Natural killer cell (primary cell): ENCODE results near the gene AOAH. TPM values are rescaled to one million over a fixed set of nuclear protein-coding genes. Genes with fewer than 3 reads are reported as not detected.
A peak's percentile ranks its signal among the peaks of the same experiment; 100 is the strongest.
"Not testable (repeated sequence)": the region's sequence is repeated elsewhere in the genome, so short reads cannot be mapped to it uniquely, and the experiment has no call there.

Experiments used
- ATAC-seq, 3 donors: fragments of 150-1000 bp in 2 of 3; fragments of 200-7000 bp in 1 of 3; cut with Tn5 transposase; 1 replicate in 1 of 3; 2 replicates in 2 of 3; pipeline ENCODE4 v1.10.0; 2021; ENCODE audit warnings: mild to moderate bottlenecking in 2 of 3, moderate library complexity in 2 of 3
- DNase-seq, 2 donors: peaks; one replicate each; pipeline versions ENCODE4 v3.0.0 to v3.0.0-alpha.2; 2013 to 2021; ENCODE audit warnings: mixed read lengths in 1 of 2
- H3K27ac ChIP-seq: one replicate; pipeline ENCODE4 v1.5.1; 2013; ENCODE audit warnings: mild to moderate bottlenecking, low read length
- H3K27me3 ChIP-seq: one replicate; pipeline ENCODE4 v1.6.1; 2013; ENCODE audit warnings: low read length; ENCODE audit not compliant: control insufficient read depth, insufficient read depth
- H3K36me3 ChIP-seq: one replicate; pipeline ENCODE4 v1.6.1; 2013; ENCODE audit warnings: low read length; ENCODE audit not compliant: control insufficient read depth, insufficient read depth
- H3K4me1 ChIP-seq: one replicate; pipeline ENCODE4 v1.6.1; 2013; ENCODE audit warnings: low read length; ENCODE audit not compliant: control insufficient read depth, insufficient read depth
- H3K4me3 ChIP-seq: one replicate; pipeline ENCODE4 v1.5.1; 2013; ENCODE audit warnings: low read length
- H3K9me3 ChIP-seq: one replicate; pipeline ENCODE4 v1.6.1; 2013; ENCODE audit warnings: low read length; ENCODE audit not compliant: control insufficient read depth, insufficient read depth
- H3K27ac Mint-ChIP-seq, 2 donors: one replicate each; pipeline ENCODE4 v1.8.0; 2022; ENCODE audit warnings: mild to moderate bottlenecking in 2 of 2, mixed read lengths in 2 of 2, moderate library complexity in 1 of 2
- H3K27me3 Mint-ChIP-seq, 2 donors: one replicate each; pipeline ENCODE4 v1.8.0; 2022; ENCODE audit warnings: low read depth in 2 of 2, mixed read lengths in 2 of 2
- H3K36me3 Mint-ChIP-seq: one replicate; pipeline ENCODE4 v1.8.0; 2022; ENCODE audit warnings: mixed read lengths
- H3K4me1 Mint-ChIP-seq, 2 donors: one replicate each; pipeline ENCODE4 v1.8.0; 2022; ENCODE audit warnings: mixed read lengths in 2 of 2
- H3K4me3 Mint-ChIP-seq: one replicate; pipeline ENCODE4 v1.8.0; 2022; ENCODE audit warnings: mild to moderate bottlenecking, moderate library complexity, mixed read lengths
- H3K9me3 Mint-ChIP-seq, 2 donors: one replicate each; pipeline ENCODE4 v1.8.0; 2022; ENCODE audit warnings: mixed read lengths in 2 of 2
- CTCF ChIP-seq: fragments of 200-600 bp; IDR thresholded peaks from one replicate; pipeline ENCODE4 v1.8.0; 2022; ENCODE audit warnings: antibody characterized with exemption
- WGBS: methylation state at CpG from one replicate; pipeline ENCODE4 v1.1.7; 2013; ENCODE audit warnings: missing lambda C conversion rate; ENCODE audit not compliant: insufficient coverage; 5-methylcytosine and 5-hydroxymethylcytosine counted together
- intact Hi-C: fragments of 100-400 bp; cut with micrococcal nuclease; formaldehyde crosslinking; loops from one replicate; pipeline ENCODE4 v1.14.2; 2022
- total RNA-seq, 4 donors: library from RNA; stranded (reverse); fragments of 120-200 nt in 1 of 4; gene quantifications; one replicate each; pipeline versions ENCODE4 v1.2.3 to v1.2.4, GENCODE V29; 2013 to 2022

AOAH gene
- total RNA-seq, 3 donors from 2014 or later (not counting 1 experiment from before 2014, with no cell fraction given) = 263 to 403 (median 312) TPM

GRCh38 chr7:36717586-36717985, 6.7 kb downstream of the AOAH start:
- Mint-ChIP-seq H3K36me3 (peaks cover 22% of the 10 kb centered on the region), H3K9me3 (peaks cover 0 to 3% of the 10 kb centered on the region in 2 donors), H3K27me3 (no peaks in the 10 kb centered on the region), H3K4me1 (peaks cover 79 to 85% of the 10 kb centered on the region in 2 donors), H3K27ac (peak overlapping the region; percentile 90), H3K4me3 (peak overlapping the region; percentile 91)
- H3K36me3 ChIP-seq = peaks cover 2% of the 10 kb centered on the region
- ATAC-seq = no peak
- DNase-seq = no peak
- H3K4me3 ChIP-seq = no peak overlapping the region
- peaks cover 34% of the 10 kb centered on the region for H3K4me1 ChIP-seq
- TF ChIP-seq CTCF = no peak
- intact Hi-C loops = no loop called here
- H3K9me3 ChIP-seq = no peaks in the 10 kb centered on the region
- WGBS = 54% methylated on average over 2 of the region's 3 CpGs
- H3K27me3 ChIP-seq = no peaks in the 10 kb centered on the region
- H3K27ac ChIP-seq = peak overlapping the region; percentile 35

GRCh38 chr7:36716802-36717201, 7.5 kb downstream of the AOAH start:
- H3K9me3 Mint-ChIP-seq, DNase-seq, ATAC-seq, intact Hi-C loops, H3K4me3 ChIP-seq, H3K27me3 Mint-ChIP-seq, H3K9me3 ChIP-seq, H3K36me3 ChIP-seq, H3K27me3 ChIP-seq: not testable (repeated sequence)
- Mint-ChIP-seq H3K36me3 (peaks cover 23% of the 10 kb centered on the region), H3K4me3 (peak overlapping the region; percentile 14), H3K4me1 (peaks cover 80 to 85% of the 10 kb centered on the region in 2 donors), H3K27ac (peak overlapping the region; percentile 90)
- H3K4me1 ChIP-seq = peaks cover 38% of the 10 kb centered on the region
- 92% methylated on average over 2 of the region's 8 CpGs for WGBS
- peak overlapping the region; percentile 56 for H3K27ac ChIP-seq

DNA sequence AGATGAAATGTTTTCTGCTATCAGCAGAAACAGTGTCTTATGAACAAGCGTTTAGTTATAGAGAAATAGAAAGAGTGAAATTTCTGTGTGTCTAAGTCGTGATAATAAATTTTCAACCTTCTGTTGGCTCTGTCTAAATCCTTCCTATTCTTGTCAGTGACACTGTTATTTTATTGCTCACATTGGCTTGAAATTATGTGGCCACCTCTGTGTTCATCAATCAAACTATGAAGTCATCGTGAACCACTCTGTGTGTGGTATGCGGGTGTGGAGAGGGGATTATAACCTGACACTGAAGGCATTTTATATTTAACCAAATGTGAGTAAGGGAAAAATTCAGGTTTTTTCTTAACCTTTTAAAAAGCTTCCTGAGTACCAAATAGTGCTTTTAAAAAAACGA, 12.3 kb downstream of the AOAH start:
- H3K36me3 Mint-ChIP-seq = peaks cover 42% of the 10 kb centered on the region
- ATAC-seq (peak; percentile 46 to 63 (median 57)), DNase-seq (no peak)
- H3K27ac Mint-ChIP-seq = peak overlapping the region; percentile 91 to 97
- no peak overlapping the region for H3K4me3 ChIP-seq
- H3K27me3 Mint-ChIP-seq = no peaks in the 10 kb centered on the region
- intact Hi-C loops = no loop called here
- H3K36me3 ChIP-seq = peaks cover 19% of the 10 kb centered on the region
- peak overlapping the region; percentile 66 for H3K4me3 Mint-ChIP-seq
- no peaks in the 10 kb centered on the region for H3K27me3 ChIP-seq
- H3K9me3 Mint-ChIP-seq = peaks cover 0 to under 1% of the 10 kb centered on the region in 2 donors
- H3K9me3 ChIP-seq = no peaks in the 10 kb centered on the region
- WGBS = 47% methylated on average over 2 of the region's 5 CpGs
- peaks cover 24% of the 10 kb centered on the region for H3K4me1 ChIP-seq
- TF ChIP-seq CTCF = no peak
- H3K27ac ChIP-seq = no peak overlapping the region
- peaks cover 85 to 86% of the 10 kb centered on the region in 2 donors for H3K4me1 Mint-ChIP-seq

DNA sequence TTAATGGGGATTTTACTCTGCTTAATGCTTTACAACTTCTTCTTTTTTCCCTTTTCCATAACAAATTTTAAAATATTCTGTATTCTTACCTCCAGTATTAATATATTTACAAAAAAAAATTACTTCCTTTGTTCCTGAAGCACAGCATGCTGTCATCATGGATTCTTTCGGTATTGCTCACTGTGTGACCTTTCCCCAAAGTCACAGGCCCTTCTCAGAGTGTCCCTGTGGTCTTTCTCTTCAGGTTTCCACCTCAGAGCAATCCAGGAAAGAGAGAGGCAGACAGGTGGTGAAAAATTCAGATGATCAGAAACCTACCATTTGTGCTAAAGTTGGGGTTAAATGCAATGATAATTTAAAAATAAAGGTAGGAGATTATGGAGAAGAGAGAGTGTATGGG, 13.0 kb downstream of the AOAH start:
- H3K27ac Mint-ChIP-seq = peak overlapping the region; percentile 91 to 97
- peak overlapping the region; percentile 15 for H3K27ac ChIP-seq
- no peak for ATAC-seq

More for the DNA sequence above, 13.0 kb downstream of the AOAH start:
- peaks cover 0 to 3% of the 10 kb centered on the region in 2 donors for H3K9me3 Mint-ChIP-seq
- peaks cover 50% of the 10 kb centered on the region for H3K36me3 Mint-ChIP-seq
- Histone ChIP-seq H3K36me3 (peaks cover 25% of the 10 kb centered on the region), H3K9me3 (peaks cover 2% of the 10 kb centered on the region), H3K4me3 (no peak overlapping the region), H3K4me1 (peaks cover 22% of the 10 kb centered on the region), H3K27me3 (no peaks in the 10 kb centered on the region)
- no peak for TF ChIP-seq CTCF
- WGBS = 82% methylated on average over 1 of the region's 1 CpG
- H3K4me3 Mint-ChIP-seq = peak overlapping the region; percentile 66
- H3K4me1 Mint-ChIP-seq = peaks cover 85 to 86% of the 10 kb centered on the region in 2 donors
- DNase-seq = no peak
- intact Hi-C loops = no loop called here
- no peaks in the 10 kb centered on the region for H3K27me3 Mint-ChIP-seq
